GM19438 (cell line): Measurements from ENCODE around the gene SELENOS.

Source experiments
- ATAC-seq: cut with Tn5 transposase; IDR thresholded peaks from one replicate; pipeline ENCODE4 v1.9.1; 2021; ENCODE audit warnings: low read depth; ENCODE audit not compliant: unreplicated experiment

The SELENOS gene

DNA sequence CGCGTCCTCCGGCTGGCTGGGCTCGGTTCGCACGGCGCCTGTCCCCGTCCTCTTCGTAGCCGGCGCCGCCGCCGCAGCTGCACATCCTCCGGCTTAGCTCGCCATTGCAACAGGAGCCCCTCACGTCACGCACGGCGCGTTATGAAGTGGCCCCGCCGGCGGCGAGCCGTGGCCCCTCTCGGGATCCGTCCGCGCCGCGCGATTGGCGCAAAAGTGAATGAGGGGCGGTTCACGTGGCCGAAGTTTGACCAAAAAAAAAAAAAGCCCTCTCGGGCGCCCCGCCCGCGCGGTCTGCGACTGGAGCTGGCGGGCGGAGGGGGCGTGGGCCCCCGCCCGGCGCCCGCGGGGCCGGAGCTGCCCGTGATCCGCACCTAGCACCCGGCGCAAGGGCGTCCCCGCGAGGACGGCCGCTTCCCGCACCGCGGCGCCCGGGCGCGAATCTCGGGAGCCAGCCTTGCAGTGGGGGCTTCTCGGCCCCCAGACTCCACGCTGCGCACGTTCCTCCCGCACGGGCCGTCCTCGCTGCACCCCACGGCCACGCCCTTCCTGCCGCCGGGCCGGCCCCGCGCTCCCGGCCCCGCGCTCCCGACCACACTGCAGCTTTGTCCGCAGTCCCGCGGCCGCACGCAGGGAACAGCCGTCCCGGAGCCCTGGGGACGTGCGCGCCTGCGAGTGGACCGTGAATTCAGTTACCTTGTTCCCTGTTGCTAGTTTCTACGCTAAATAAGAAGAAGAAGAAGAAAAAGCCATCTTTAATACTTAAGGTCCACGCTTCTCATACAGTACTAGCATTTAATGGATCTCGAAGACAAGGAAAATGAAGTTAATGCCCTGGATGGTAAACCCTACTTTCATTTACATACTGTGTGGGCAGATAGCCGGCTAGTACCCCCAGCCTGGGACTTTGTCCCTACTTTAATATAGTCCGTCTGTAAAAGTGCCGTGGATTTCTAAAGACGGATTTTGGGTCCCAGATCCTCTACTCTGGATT is 25.2 kb downstream of the SELENOS start, which contains the start of gene CHSY1:
TSS of gene CHSY1 (minus strand) at position 219 of the 991 bp plus-strand sequence. CDS start 592 bp downstream, outside the sequence.
- peak; percentile 78 for ATAC-seq

DNA sequence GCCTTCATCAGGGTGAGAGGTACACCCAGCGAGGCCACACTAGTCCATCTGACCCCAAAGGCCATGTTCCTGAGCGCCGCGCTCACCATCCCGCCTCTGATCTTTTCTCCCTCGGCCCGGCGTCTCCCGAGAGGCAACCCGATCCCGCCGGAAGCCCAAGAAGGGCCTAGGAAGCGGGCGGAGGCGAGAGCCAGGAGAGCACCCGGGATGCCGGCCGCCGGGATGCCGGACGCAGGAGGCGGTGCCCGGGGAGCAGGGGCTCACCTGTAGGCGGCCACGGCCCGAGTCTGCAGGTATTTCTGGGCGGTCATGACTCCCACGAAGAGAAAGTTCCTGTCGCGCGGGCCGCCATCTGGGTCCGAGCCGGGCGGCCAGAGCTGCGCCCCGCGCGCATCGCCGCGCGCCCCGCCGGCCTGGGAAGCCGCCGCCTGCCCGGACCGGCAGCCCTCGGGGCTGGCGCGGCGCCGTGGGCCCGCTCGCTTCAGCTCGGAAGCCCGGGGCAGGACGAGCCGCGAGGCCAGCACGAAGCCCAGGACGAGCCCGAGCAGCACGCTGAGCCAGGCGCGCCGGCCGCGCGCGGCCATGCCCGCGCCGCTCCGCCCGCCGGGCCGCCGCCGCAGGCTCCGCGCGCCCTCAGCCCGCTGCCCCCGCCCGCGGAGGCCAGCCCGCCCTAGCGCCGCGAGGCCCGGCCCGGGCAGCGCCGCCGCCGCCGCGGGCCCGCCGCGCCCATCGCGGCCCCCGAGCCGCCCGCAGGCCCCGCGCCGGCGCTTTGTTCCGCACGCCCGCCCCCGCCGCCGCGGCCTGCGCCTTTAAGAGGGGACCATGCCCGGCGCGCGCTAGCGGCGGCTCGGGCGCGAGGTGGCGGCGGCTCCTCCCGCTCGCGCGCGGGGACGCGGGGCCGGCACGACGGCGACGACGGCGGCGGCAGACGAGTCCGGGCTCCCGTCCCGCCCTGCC is 26.1 kb downstream of the SELENOS start:
- ATAC-seq, result peak; percentile 29

DNA sequence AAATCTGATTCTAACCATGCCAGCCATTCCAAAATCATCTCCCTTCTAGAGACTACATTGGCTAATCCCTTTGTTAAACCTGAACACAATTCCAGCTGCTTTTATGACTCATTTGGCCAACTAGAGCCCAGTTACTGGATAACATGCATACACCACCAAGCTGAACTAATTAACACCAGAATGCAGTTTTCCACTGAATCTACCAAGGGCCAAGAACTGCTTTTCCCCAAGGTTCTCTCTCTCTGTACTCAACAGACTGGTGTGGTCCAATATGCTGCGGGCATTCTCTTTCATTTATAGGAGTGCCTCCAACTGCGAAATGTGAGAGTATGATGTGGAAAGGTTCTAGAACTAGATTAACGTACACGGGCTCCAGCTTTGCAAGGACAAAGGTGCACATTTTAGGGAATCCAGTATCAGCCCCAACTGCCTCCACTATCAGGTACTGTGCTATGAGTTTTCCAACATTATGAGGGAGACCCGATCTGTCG is 26.9 kb downstream of the SELENOS start:
- ATAC-seq, result no peak

DNA sequence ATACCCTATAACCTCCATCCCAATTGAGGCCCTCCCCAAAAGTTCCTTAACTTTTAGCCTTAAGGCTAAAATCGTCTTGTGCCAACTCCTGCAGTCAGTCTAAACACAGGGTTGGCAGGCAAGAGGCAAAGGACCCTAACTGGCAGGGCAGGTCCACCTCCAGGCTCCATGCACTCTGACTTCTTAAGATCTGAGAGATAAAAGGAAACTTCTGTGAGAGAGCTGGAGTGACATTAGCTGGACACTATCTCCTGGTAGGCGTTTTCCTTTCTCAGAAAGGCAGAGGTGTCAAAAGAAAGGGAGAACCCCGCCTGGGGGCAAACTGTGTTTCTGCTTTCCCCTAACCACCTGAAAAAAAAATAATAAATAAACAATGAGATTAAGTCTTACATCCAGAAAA is 29.0 kb downstream of the SELENOS start:
- ATAC-seq, result no peak

- no peak for ATAC-seq
Measured at GRCh38 chr15:101246824-101247745, 30.2 kb downstream of the SELENOS start.

DNA sequence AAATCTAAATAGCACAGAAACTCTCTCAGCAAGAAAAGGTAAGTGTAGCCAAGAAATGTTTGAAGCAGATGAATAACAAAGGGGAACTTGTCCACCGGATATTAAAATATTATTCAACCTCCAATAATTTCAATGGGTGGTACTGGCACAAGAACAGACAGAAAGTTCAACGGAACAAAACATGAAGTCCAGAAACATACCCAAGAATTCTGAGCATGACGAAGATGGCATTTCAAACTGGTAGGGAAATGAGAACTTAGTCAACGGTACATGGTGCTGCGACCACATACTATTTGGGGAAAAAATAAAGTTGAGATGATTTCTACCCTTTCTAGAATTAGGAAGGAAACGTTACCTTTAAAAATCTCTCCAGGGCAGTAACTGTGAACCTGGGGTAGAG is 30.9 kb downstream of the SELENOS start:
- no peak for ATAC-seq

GRCh38 chr15:101244889-101245668 is 32.2 kb downstream of the SELENOS start:
- ATAC-seq, result no peak

DNA sequence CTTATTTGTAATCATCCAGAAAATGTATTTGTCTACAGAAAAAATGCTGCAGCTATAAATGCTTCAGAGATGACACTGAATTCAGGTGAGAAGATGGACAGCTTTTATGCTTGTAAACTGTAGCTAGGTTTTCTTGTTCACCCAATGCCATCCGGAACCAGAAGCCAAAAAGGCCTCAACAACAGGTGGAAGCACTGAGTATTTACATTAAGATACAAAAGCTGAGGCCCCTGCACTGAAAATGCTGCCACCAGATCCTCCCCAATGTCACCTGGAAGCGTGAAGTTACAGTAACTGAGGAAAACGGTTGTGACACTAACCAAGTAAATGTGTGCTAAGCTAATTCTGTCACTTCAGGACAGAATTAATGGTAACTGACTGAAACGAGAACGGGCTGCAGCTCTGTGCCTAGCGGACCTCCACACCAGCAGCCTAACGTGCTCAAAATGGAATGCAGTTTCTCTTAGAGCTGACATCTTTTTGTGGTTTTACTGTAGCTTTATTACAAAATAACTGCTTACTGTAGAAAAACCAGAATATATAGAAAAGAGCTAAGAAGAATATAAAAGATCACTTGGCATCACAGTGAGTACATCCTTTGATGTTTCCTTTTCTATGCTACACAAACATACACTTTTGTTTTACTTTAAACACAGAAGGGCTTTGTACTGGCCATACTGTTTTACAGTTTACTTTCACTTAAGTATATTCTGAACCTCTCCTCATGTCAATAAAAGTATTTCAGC is 33.1 kb downstream of the SELENOS start:
- no peak for ATAC-seq

- ATAC-seq, result no peak
Measured at GRCh38 chr15:101243420-101243819, 33.9 kb downstream of the SELENOS start.

GRCh38 chr15:101242999-101243336 is 34.3 kb downstream of the SELENOS start:
- ATAC-seq, result no peak

- peak; percentile 82 for ATAC-seq
Measured at GRCh38 chr15:101242160-101242998, 34.9 kb downstream of the SELENOS start.

GRCh38 chr15:101240358-101240757 is 36.9 kb downstream of the SELENOS start:
- no peak for ATAC-seq

DNA sequence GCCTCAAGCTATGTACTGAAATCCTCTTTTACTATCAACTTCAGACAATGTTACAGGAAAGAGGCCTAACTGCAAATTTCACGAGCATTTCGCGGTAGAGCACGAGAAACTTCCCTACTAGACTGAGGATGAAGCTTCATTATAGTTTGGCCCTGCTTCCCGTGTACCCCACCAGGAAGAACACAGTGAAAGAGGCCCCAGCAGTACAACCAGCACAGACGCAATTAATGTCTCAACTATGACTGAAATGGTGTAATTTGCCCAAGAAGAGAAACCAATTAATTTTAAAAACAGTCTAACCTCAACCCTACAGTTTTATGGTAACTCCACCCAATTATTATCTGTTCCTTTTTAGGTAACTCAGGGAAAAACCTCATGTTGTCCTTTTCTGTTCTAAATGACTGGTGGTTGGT is 37.6 kb downstream of the SELENOS start:
- ATAC-seq, result no peak

DNA sequence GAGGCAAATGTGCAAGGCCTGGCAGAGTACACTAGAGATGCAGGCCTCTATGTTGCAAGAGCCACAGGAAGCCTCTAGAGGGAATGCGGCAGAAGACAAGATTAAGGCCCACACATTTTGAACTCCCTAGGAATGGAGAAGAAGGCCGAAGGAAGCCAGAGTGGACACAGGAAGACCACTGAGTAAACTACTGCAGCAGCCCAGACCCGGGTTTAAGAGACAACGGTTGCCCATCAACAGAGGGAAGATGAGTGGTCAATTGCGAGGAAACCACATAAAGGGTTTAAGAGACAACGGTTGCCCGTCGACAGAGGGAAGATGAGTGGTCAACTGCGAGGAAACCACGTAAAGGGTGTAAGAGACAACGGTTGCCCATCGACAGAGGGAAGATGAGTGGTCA is 40.0 kb downstream of the SELENOS start:
- ATAC-seq, result no peak

GRCh38 chr15:101233651-101234280 is 43.5 kb downstream of the SELENOS start:
- ATAC-seq, result no peak

GRCh38 chr15:101232677-101233076 is 44.6 kb downstream of the SELENOS start:
- no peak for ATAC-seq

DNA sequence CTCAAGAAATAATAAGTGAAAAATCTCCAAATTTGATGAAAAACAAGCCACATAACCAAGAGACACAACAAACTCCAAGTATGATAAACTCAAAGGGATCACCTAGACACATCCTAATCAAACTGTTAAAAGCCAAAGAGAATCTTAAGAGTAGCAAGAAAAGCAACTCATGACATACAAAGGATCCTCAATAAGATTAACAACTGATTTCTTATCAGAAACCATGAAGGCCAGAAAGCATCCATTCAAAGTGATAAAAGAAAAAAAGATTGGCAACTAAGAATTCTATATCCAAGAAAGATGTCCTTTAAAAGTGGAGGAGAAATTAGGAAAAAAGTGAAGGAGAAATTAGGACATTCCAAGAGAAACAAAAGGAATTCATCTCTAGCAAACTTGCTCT is 49.0 kb downstream of the SELENOS start:
- ATAC-seq, result no peak
